SHP77 (cell line): ENCODE results near the gene SATB2.

Experiments used
- DNase-seq, 2 experiments: peaks; one replicate each; lab custom pipeline; 2025; lab: John Stamatoyannopoulos, UW

The SATB2 gene

DNA sequence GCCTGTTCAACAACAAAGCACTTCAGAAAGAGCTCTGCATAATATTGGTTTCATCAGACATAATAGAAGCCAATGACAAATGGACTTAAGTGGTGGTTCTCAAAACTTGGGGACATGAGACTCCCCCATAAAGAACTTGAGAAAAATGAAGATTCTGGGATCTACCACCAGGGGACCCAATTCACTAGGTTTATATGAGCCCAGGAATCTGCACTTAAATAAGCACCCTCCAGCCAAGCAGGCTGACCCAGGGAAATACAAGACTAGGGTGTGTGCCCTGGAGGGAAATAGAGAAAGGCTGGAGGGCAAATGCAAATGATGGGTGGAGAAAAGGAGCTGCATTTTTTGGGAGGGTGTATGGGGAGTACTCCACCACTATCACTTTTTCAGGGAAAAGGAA is 52.5 kb downstream of the SATB2 start:
- DNase-seq, result no peak

DNA sequence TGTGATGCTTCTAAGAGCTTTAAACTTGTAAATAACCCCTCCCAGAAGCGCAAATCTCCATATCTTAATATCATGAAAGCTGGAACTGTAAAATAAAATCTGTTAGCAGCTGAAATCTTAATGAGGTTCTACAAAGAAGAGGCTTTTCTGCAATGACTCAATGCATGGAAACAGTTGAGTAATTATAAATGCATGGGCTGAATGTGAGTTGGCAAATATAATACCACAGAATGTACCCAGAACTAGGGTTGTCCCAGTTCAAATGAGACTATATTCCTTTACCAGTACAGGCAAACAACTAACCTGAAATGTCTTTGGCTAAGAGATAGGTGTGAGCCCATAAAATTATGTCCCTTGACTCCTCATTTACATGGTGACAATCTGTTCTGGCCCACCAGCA is 52.9 kb downstream of the SATB2 start:
- DNase-seq, result no peak

DNA sequence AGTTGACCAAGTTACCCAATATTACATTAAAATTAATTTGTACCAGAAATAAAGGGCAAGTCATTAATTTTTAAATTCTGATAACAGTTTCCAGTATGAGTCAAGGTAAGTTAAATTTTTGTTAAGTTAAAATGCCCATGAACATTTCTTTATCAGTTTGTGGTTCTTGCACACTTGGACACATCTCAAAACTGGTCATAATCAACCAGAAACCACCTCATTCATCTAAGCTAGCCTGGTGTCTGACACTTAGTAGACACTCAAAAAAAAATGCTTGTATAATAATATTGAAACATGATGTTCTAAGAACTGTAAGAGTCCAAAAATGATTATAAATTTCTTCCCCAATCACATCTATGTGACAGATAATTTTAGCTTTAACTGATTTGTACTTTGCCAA is 62.4 kb downstream of the SATB2 start:
- no peak for DNase-seq

DNA sequence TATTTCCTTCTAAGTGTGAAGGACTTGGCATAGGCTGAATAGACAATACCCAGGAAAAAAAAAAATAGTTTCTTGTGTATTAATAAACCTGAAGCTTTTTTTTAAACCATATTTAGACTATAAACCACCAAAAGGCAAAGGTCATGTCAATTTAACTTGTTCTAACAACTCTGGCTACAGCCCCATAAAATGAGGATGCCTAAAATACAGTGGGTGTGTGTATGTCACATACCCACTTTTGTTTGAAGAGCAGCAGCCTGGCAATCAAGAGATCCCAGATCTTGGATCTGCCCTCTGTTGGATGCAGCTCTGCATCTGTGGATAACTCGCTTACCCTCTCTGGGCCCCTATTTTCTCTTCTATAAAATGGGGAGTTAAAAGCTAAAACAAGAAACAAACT is 65.4 kb downstream of the SATB2 start:
- DNase-seq, result no peak

DNA sequence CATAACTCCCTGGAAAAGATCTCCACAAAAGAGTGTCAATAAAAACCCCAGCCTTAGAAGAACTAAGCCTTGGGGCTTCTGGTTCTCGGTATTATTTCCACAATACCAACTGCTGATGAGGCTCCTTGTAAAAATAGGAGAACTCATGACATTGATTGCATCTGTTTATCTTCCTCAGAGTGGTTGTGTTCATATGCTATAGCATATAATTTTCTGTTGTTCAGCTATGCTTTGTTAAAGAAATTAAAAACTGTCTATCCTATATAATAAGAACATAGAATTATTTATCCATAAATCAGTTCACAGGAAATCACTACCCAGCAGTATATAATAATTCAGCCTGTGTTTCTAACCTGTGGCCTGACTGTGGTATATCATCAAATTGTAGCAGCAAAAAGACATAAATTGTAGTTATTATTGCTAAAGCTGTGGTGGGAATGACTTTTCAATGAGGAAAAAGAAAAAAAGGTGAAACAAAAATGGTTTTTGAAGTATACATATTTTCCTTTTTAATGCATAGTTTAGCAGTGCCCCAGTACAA is 68.9 kb downstream of the SATB2 start:
- no peak for DNase-seq

DNA sequence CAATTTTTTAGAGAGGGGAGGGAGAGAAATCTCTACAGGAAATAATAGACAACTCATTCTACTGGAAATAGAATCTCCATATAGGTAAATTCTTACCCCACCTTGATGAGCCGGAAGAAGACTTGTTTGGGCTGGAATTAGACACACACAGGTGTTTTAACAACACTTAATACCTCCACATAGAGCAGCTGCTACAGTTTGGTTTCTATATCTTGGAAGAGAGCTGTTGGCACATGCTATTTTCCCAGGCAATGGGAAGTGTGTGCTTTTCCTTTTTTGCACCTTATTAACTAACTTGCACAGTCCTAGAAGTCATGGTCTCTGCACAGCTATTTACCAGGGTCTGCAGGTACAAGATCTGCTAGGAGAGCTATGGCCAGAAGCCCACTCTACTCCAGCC is 73.7 kb downstream of the SATB2 start:
- DNase-seq, result no peak

DNA sequence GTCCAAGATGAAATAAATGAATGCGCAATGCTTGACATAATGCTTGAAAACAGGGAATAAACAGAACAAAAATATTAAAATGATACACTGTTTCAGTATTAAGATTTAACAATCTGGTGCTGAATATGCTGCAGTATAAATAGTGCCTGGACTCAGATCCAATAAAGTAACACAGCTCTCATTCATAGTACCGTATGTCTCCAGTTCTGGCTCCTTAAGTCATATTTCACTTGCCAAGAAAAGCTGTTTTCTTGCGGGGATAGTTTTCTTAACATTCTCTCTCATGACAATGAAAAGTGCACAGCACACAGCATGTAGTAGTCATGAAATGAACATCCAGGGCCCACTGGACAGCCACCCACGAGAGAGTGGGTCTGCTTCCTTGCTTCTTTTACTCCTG is 74.7 kb downstream of the SATB2 start:
- DNase-seq, result no peak

DNA sequence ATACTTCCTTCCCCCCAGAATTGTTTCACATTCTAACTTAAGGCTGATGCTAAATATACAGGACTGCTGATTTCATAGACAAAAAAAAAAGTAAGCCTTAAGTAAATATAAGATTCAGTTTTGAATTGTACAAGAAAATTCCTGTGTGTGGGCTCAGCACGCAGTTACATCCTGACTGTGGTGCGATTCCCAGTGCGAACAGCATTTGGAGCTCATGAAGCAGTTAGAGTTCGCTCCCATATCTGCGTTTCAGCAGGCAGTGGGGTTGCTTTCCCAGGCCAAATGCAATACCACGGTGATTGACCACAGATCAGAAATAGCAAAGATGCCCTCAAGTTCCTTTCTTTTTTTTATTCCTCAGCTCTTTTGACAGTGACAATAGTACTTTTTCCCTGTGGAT is 75.6 kb downstream of the SATB2 start:
- no peak for DNase-seq

DNA sequence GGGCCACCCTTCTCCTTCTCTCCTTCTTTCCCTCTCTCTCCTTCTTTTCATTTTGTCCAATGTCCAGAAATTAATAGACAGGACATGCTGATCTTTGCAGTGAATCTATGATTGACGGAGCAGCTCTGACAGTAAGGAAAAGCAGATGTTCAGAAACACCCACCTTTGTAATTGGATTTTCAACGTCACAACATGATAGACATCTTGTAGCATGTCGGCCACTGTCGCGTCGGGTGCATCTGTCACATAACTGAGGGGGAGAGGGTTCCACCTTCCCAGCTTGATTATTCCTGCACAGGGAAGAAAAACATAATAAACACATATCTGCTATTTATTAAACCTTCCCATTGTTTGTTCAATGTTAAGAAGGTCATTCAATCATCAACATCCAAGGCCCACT is 76.2 kb downstream of the SATB2 start:
- no peak for DNase-seq

DNA sequence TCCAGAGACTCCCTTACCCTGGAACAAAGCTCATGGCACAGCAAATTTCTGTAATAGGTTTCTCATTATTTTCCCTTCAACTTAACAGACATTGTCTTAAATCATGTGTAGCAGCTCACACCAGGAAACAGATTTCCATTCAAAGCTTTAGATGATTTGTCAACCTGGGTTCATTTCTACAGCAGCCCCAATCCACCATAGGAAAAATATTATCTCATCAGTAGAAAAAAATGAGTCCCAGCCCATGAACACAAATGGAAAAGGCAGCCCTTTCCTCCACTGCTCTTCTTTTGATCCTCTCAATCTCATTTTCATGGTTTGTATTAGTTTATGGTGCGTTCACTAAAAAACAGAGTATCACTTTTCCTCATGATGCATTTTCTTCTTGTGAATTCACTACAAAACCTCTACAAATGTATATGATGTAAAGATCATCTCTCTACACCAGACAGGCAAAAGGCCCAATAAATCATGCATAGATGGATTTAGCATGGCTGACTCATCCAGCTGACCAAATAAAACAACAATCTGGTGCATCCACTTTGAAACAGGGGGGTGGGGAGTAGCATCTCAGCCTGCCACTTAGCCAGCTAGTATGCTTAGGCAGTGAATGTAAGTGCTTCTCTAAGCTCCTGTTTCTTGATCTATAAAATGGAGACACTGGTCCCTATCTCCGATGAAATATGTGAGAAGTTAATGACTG is 78.6 kb downstream of the SATB2 start:
- DNase-seq, result peak; percentile 65 to 77

DNA sequence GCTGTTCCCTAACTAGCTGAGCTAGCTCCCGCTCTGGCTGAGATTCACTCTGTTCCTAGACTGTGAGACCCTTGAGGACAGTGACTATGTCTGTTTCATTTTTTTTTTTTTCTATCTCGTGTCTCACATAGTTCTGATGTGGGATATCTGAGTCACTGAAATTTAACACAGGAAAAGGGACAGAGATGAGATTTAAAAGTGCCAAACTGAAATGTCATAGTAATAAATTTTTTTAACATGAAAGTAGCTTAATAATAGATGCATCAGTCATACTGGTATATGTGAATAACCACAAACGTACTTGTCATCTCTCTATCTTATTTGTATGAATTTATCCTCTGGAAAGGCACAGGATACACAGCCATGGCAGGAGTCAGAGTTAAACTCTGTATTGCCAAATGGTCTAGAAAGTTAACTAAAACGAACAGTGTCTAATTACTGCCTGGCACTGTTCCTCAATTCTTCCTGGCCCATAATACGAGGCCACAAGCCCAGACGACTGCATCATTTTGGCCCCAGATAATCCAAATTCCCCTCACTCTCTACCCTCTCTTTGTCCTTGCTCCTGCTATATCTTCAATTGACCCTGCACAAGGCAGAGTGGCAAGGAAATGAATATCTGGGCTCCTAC is 87.5 kb downstream of the SATB2 start:
- DNase-seq, result no peak

DNA sequence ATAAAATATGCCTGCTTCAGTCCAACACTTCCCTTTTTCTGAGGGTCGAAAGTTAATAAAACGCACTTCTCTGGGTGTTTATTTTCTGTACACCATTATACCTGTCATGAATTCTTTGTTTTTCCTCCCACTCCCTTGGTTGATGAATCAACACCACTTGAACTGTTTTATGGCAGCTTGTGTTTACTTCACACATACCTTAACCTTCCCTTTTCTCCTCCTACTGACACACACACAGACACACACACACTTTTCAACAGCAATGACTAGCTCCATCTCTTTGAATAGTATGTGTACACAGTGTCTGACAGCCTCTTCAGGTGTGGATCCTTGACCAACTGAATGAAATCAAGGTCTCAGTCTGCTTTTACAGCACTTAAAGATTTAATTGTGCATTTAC is 91.3 kb downstream of the SATB2 start:
- peak; percentile 51 to 63 for DNase-seq

DNA sequence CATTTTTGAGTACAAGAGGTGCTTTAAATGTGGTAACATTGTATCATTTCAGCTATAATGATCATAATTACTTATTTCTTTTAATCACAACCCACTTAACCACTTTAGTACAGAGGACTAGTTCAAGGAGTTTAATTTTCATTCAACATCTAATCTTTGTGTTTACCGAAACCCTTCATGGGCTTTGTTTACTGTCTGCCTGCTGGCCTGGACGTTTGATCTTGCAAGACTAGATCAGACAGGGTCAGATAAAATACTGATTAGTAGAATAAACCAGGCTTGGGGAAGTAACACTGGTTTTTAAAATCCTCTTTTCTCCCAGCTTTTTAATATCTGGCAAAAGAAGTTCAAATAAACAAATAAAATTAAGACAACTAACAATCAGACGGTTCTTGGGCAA is 93.6 kb downstream of the SATB2 start:
- no peak for DNase-seq

DNA sequence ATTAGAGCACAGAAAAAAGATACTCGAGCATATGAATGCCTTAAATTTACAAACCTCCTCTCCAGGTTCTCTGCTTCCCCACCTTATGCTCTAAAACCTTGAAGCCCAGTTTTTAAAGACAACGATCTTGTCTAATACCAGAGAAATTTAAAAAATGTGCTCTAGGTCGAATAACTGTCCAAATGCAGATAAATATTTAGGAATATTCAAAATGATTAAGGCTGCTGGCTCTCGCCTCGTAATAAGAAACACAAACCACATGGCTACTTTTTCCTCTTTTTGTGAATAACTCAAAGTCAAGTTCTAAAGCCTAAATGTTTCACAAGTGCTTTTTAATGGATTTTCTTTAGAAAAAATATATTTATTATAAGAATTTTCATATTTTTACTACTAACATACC is 101.3 kb downstream of the SATB2 start:
- DNase-seq, result no peak

DNA sequence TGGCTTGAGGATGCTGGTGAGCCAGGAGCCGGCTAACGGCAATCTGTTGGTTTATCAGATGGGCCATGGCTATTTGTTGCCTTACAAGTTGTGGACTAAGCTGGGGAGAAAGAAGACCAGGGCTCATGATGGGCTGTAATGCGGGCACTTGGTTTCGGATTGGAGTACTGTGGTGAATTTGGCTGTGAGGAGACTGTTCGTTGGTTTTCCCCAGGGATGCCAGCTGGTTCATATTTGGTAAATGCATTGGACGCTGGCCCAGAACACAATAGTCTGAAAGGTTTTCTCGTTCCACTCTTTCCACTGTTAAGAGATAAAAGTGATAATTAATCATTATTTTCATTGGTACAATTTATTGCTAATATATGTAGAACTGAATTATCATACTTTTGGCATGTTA is 108.9 kb downstream of the SATB2 start:
- DNase-seq, result no peak

DNA sequence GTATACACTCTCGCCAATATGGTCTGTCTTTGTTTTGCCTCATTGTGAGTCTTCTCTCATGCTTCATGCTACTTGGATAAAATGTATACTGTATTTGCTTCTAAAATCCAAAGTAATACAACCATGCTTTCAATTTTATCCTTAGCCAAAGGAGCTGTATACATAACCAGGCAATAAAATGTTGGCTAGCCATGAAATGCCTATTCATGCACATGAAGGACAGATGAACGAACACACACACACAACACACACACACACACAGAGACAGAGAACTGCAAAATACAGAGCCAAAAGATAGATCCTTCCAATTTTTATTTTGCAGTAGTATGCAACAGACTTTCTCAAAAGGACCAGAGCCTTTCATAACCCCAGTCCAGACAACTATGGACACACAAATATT is 113.7 kb downstream of the SATB2 start:
- DNase-seq, result no peak

DNA sequence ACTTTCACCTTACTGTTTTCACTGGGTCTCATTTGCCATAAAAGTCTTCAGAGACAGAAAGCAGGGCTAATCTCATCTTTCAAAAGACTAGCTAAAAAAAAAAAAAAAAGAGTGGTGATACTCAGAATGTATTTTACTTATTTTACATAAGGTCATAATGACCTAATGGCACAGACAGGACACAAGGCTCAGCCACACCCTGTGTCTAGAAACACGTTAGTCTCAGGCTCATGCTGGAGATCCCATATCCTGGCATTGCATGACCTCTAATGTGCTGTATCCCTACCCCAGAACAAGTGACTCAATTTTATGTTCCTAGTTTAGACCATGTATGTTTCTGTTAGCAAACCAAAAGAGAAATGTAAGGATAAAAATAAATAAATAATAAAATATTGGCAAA is 115.4 kb downstream of the SATB2 start:
- no peak for DNase-seq

DNA sequence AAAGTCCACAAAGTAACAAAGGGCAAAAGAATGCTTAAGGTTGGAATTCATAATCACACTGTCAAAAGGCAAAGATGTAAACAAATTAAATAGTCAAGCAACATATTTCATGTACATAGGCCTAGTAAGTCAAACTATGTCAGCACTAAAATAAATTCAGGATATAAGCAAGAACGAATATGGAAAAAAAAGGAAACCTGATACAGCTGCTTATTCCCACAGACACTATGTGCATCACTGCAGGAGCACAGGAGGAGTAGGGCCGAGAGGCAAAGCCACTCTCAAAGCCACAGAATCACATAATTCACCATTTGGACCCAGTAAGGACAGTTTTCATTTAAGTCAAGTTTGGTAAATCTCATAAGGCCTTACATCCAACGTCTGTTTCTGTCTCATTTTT is 116.6 kb downstream of the SATB2 start:
- DNase-seq, result no peak

DNA sequence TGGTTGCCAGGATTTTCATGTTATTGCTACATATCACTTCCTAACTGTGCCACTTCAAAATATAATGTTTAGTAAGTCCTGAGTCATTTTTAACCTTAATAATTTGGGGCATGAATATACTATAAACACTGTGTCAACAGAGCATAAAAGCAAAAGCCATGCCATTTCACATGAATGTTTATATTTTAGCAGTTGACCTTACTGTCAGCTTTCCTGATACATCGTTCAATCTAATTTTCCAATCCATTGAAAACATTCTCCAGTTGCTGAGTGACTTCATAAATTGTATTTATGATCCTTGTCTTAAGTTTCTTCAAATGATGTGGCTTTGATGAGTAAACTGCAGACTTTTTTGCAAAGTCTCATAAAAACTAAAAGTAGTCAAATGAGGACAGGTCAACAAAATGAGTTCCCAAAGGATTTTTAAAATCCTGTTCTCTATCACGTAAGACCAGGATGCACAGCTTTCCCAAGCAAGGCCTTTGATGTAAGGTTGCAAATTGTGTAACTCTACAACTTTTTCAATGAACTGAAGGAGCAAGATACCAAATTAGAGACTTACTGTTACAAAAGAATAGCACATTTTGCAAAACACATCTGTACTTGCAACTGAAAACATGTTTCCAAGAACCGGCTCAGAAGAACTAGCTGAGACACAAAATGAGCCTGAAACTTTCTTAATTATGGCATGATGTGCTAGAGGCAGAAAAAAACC is 117.7 kb downstream of the SATB2 start:
- no peak for DNase-seq

DNA sequence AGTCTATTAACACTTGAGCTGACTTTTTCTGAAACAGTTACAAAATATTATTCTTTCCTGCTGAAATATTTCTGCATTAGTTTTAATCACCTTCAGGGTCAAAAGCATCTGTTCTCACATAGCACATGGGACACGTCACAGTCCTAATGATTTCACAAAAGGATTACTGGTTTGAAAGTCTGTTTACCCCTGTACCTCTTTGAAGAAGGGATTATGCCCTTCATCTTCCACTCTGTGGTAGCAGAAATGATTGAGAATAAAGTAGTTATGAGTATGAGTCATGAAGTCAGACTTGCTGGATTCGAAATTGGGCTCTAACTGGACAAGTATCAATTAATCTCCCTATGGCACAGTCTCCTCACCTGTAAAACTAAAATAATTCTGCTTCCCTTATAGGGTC is 121.2 kb downstream of the SATB2 start:
- no peak for DNase-seq

DNA sequence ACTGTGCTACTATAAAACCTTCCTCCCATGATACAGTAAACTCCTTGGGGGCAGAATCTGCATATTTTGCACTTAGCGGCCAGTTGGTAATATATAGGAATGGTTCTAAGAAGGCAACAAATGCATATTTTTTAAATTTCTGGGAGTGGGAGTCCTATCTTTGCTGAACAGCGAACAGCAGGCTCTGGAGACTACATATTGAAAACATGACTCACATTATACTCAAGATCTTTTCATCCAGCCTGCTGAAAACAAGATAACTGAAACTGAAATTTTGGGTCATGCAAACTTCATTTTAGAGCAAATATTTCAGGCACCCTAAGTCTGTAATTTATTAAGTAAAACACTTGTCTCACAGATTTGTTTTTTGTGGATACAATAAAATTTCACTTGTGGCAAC is 122.2 kb downstream of the SATB2 start:
- no peak for DNase-seq

DNA sequence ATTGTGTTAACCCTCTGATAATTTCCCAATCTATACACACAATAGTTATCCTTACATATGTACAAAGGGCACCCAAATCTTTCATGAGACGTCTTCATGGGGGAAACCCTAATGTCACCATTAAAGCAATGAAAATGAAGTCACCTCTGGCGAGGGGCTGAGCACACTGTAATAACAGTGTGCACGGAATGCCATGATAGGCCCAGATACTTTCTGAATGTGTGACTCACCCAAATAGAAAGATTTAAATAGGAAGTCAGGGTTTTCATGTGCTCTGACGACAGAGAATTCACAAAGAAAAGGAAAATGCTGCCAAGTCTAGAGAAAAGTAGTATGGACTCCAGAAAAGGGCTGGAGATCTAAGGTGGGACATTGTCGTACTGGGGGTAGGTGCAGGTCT is 128.3 kb downstream of the SATB2 start:
- DNase-seq, result no peak

DNA sequence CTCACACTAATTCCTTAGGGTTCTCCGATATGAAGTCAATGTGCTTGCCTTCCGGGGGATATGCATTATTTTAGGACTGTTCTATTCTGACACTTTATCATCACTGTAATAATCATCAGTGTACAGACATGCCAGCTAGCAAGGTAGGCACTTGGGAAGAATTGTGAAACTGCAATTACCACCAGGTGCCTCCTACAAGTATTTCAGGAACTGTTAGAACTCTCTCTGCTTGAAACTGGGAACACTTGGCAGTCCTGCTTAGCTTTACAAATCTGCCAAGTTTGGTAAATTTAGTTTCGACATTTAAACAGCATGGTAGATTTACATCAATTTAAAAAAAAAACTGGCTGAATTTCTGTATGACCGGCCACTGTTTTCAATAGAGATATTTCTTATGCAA is 128.7 kb downstream of the SATB2 start:
- no peak for DNase-seq
